Measurements from ENCODE around the gene DHODH. TPM values are rescaled to one million over a fixed set of nuclear protein-coding genes. Genes with fewer than 3 reads are reported as not detected.

The DHODH gene
- total and polyA plus RNA-seq, 2 of the 13 experiments (the other 11 are each of a cell fraction or from before 2014, with no cell fraction given) = 10.7 to 16.4 TPM

- TF ChIP-seq ZNF609 (CRISPR knock-in tag; IDR thresholded peaks at IDR 0.05; ENCODE audit: borderline replicate concordance) (no peak), ZFP1 (CRISPR knock-in tag; IDR thresholded peaks at IDR 0.05) (peak; percentile 64; the same call in 1 of the 2 replicates), HNRNPH1 (optimal IDR thresholded peaks at IDR 0.05; ENCODE audit: low read depth, low read length) (no peak), DMTF1 (CRISPR knock-in tag; IDR thresholded peaks at IDR 0.05) (no peak), MAZ (IDR thresholded peaks at IDR 0.05; ENCODE audit: borderline replicate concordance, low read depth, low read length) (peak; percentile 78; the same call in 1 of the 2 replicates), MAZ (CRISPR knock-in tag; IDR thresholded peaks at IDR 0.05; ENCODE audit: low read depth) (peak; percentile 77), UBTF (CRISPR knock-in tag; IDR thresholded peaks at IDR 0.05) (peak; percentile 44; the same call in 1 of the 2 replicates), HNF1A (IDR thresholded peaks at IDR 0.05; ENCODE audit: low read depth) (peak; percentile 39; the same call in 1 of the 2 replicates), HNF1A (CRISPR knock-in tag; IDR thresholded peaks at IDR 0.05; ENCODE audit: borderline replicate concordance) (no peak; the same call in 1 of the 2 replicates), PLRG1 (conservative IDR thresholded peaks at IDR 0.05) (no peak), FOXJ3 (CRISPR knock-in tag; IDR thresholded peaks at IDR 0.05; ENCODE audit: borderline replicate concordance) (peak; percentile 76), ZNF605 (CRISPR knock-in tag; IDR thresholded peaks at IDR 0.05) (no peak), ZNF740 (CRISPR knock-in tag; IDR thresholded peaks at IDR 0.05) (no peak), ZNF543 (CRISPR knock-in tag; IDR thresholded peaks at IDR 0.05) (no peak)
These were observed 64.2 kb downstream of the DHODH start (continued) for GRCh38 chr16:72072514-72073342.
